ENCODE measurements around the gene PBX1. TPM values are rescaled to one million over a fixed set of nuclear protein-coding genes. Genes with fewer than 3 reads are reported as not detected.

The PBX1 gene
- total RNA-seq, 4 donors from 2014 or later = 25.8 to 31.0 (median 27.1) TPM

- WGBS, 2 donors = 93% methylated on average over 5 of the region's 5 CpGs
- no peak overlapping the region for H3K27ac ChIP-seq
- DNase-seq (ENCODE audit: low spot score in 2 of 2) = no peak
- peaks cover 0 to 51% (median 4%) of the 10 kb centered on the region in 4 donors for H3K4me1 ChIP-seq
- H3K9me3 ChIP-seq = no peaks in the 10 kb centered on the region
- no peak overlapping the region for H3K4me3 ChIP-seq
- TF ChIP-seq CTCF (IDR thresholded peaks at IDR 0.05) (no peak), POLR2A (IDR thresholded peaks at IDR 0.05) (no peak), EP300 (IDR thresholded peaks at IDR 0.05) (no peak)
- no peaks in the 10 kb centered on the region for H3K27me3 ChIP-seq
- H3K36me3 ChIP-seq = no peaks in the 10 kb centered on the region
Measured at GRCh38 chr1:164590592-164590991, 31.6 kb downstream of the PBX1 start.

- Histone ChIP-seq H3K27me3 (no peaks in the 10 kb centered on the region), H3K36me3 (peaks cover 0 to 2% (median 0%) of the 10 kb centered on the region in 3 donors), H3K4me1 (peaks cover 0 to 51% (median 4%) of the 10 kb centered on the region in 4 donors), H3K4me3 (no peak overlapping the region), H3K27ac (no peak overlapping the region), H3K9me3 (no peaks in the 10 kb centered on the region)
- TF ChIP-seq POLR2A (IDR thresholded peaks at IDR 0.05) (no peak), EP300 (IDR thresholded peaks at IDR 0.05) (no peak), CTCF (IDR thresholded peaks at IDR 0.05) (no peak)
- 57 to 58% methylated on average over 1 of the region's 1 CpG for WGBS, 2 donors
- no peak for DNase-seq (ENCODE audit: low spot score in 2 of 2)
Measured at GRCh38 chr1:164591858-164592257, 32.9 kb downstream of the PBX1 start.

- H3K9me3 ChIP-seq = no peaks in the 10 kb centered on the region
- no peak overlapping the region for H3K4me3 ChIP-seq
- peaks cover 0 to 7% (median 0%) of the 10 kb centered on the region in 3 donors for H3K36me3 ChIP-seq
- no peak overlapping the region for H3K27ac ChIP-seq
- DNase-seq (ENCODE audit: low spot score in 2 of 2) = no peak
- TF ChIP-seq CTCF (IDR thresholded peaks at IDR 0.05) (no peak), EP300 (IDR thresholded peaks at IDR 0.05) (no peak), POLR2A (IDR thresholded peaks at IDR 0.05) (no peak)
- peaks cover 0 to 46% (median 4%) of the 10 kb centered on the region in 4 donors for H3K4me1 ChIP-seq
- WGBS, 2 donors = 93 to 99% methylated on average over 5 of the region's 5 CpGs
- H3K27me3 ChIP-seq = no peaks in the 10 kb centered on the region
Measured at GRCh38 chr1:164592634-164593033, 33.6 kb downstream of the PBX1 start.

- Histone ChIP-seq H3K27me3 (no peaks in the 10 kb centered on the region), H3K9me3 (no peaks in the 10 kb centered on the region), H3K4me3 (no peak overlapping the region), H3K36me3 (peaks cover 0 to 7% (median 0%) of the 10 kb centered on the region in 3 donors), H3K4me1 (peaks cover 0 to 30% (median 0%) of the 10 kb centered on the region in 4 donors), H3K27ac (no peak overlapping the region)
- no peak for DNase-seq (ENCODE audit: low spot score in 2 of 2)
- no peak for TF ChIP-seq POLR2A (IDR thresholded peaks at IDR 0.05)
- no peak for TF ChIP-seq CTCF (IDR thresholded peaks at IDR 0.05)
- TF ChIP-seq EP300 (IDR thresholded peaks at IDR 0.05) = no peak
- WGBS, 2 donors = 69% methylated on average over 4 of the region's 4 CpGs
Measured at GRCh38 chr1:164595212-164595611, 36.2 kb downstream of the PBX1 start.

GRCh38 chr1:164596172-164596571 is 37.2 kb downstream of the PBX1 start:
- WGBS, 2 donors = 83 to 94% methylated on average over 1 of the region's 1 CpG
- DNase-seq (ENCODE audit: low spot score in 2 of 2) = no peak
- no peak for TF ChIP-seq POLR2A (IDR thresholded peaks at IDR 0.05)
- TF ChIP-seq EP300 (IDR thresholded peaks at IDR 0.05) = no peak
- no peak for TF ChIP-seq CTCF (IDR thresholded peaks at IDR 0.05)
- Histone ChIP-seq H3K4me3 (no peak overlapping the region), H3K27me3 (no peaks in the 10 kb centered on the region), H3K36me3 (peaks cover 0 to 7% (median 0%) of the 10 kb centered on the region in 3 donors), H3K9me3 (no peaks in the 10 kb centered on the region), H3K27ac (no peak overlapping the region), H3K4me1 (peaks cover 0 to 24% (median 0%) of the 10 kb centered on the region in 4 donors)
